ENCODE measurements around the gene RTP2. TPM values are rescaled to one million over a fixed set of nuclear protein-coding genes. Genes with fewer than 3 reads are reported as not detected.

Gene RTP2
- total and polyA plus RNA-seq, 9 of the 15 experiments (the other 6 are each of a cell fraction or from before 2014, with no cell fraction given): not detected

- no peak for TF ChIP-seq ARID4B (CRISPR knock-in tag; IDR thresholded peaks at IDR 0.05)
- peak; percentile 84 for TF ChIP-seq REST (IDR thresholded peaks at IDR 0.05; ENCODE audit: borderline replicate concordance)
- no peak for TF ChIP-seq REST (CRISPR knock-in tag; IDR thresholded peaks at IDR 0.05; ENCODE audit: low read depth)
- TF ChIP-seq ELF1 (tag; IDR thresholded peaks at IDR 0.05): no peak
- TF ChIP-seq BACH1 (tag; IDR thresholded peaks at IDR 0.05): no peak
- TF ChIP-seq CREBBP (IDR thresholded peaks at IDR 0.05; ENCODE audit: low read depth, low read length): no peak
- TF ChIP-seq TFAM (CRISPR knock-in tag; conservative IDR thresholded peaks at IDR 0.05): no peak
- TF ChIP-seq SMC3 (conservative IDR thresholded peaks at IDR 0.05; ENCODE audit: insufficient read depth, low read depth, low read length): peak; percentile 89
- TF ChIP-seq RB1 (IDR thresholded peaks at IDR 0.05; ENCODE audit: low read depth): peak; percentile 51; the same call in 1 of the 2 replicates
Measured at GRCh38 chr3:187679638-187680396, 22.5 kb downstream of the RTP2 start (continued).

All from K562 (cell line).